ENCODE measurements around the gene TRDN.

- no peak for TF ChIP-seq CTCF (IDR thresholded peaks at IDR 0.05)
- no peak for TF ChIP-seq POLR2A (IDR thresholded peaks at IDR 0.05)
Measured at GRCh38 chr6:123524781-123525180, 112.0 kb downstream of the TRDN start.
